HG02943 (cell line): ENCODE data around the gene RECQL5.
A peak's percentile ranks its signal among the peaks of the same experiment; 100 is the strongest.
"Not testable (repeated sequence)": the region's sequence is repeated elsewhere in the genome, so short reads cannot be mapped to it uniquely, and the experiment has no call there.

Experiments used
- ATAC-seq: cut with Tn5 transposase; IDR thresholded peaks from one replicate; pipeline ENCODE4 v1.9.1; 2021; ENCODE audit warnings: mild to moderate bottlenecking, low read depth, moderate library complexity; ENCODE audit not compliant: unreplicated experiment

The RECQL5 gene

GRCh38 chr17:75652341-75652740 is 14.6 kb downstream of the RECQL5 start:
- ATAC-seq, result no peak

- ATAC-seq, result no peak
Measured at GRCh38 chr17:75650874-75651273, 16.1 kb downstream of the RECQL5 start.

GRCh38 chr17:75649687-75650086 is 17.3 kb downstream of the RECQL5 start:
- no peak for ATAC-seq

GRCh38 chr17:75647921-75648320 is 19.0 kb downstream of the RECQL5 start:
- no peak for ATAC-seq

- ATAC-seq, result no peak
Measured at GRCh38 chr17:75647061-75647460, 19.9 kb downstream of the RECQL5 start.

- peak; percentile 5 for ATAC-seq
Measured at GRCh38 chr17:75646638-75646992, 20.3 kb downstream of the RECQL5 start.

GRCh38 chr17:75645889-75646637 is 20.9 kb downstream of the RECQL5 start:
- ATAC-seq, result peak; percentile 92

GRCh38 chr17:75645501-75645888 is 21.5 kb downstream of the RECQL5 start:
- ATAC-seq, result no peak

GRCh38 chr17:75643643-75644017 is 23.3 kb downstream of the RECQL5 start:
- no peak for ATAC-seq

- no peak for ATAC-seq
Measured at GRCh38 chr17:75642784-75643642, 23.9 kb downstream of the RECQL5 start.

- ATAC-seq, result no peak
Measured at GRCh38 chr17:75642182-75642783, 24.7 kb downstream of the RECQL5 start.

GRCh38 chr17:75641343-75641742 is 25.6 kb downstream of the RECQL5 start:
- no peak for ATAC-seq

- no peak for ATAC-seq
Measured at GRCh38 chr17:75640556-75641119, 26.3 kb downstream of the RECQL5 start.

- ATAC-seq, result no peak
Measured at GRCh38 chr17:75639771-75640555, 27.0 kb downstream of the RECQL5 start.

GRCh38 chr17:75639327-75639726 is 27.6 kb downstream of the RECQL5 start:
- ATAC-seq, result no peak

- no peak for ATAC-seq
Measured at GRCh38 chr17:75638893-75639292, 28.1 kb downstream of the RECQL5 start.

GRCh38 chr17:75638039-75638438 is 28.9 kb downstream of the RECQL5 start:
- ATAC-seq, result not testable (repeated sequence)

- ATAC-seq, result no peak
Measured at GRCh38 chr17:75637551-75637950, 29.4 kb downstream of the RECQL5 start.

- no peak for ATAC-seq
Measured at GRCh38 chr17:75637143-75637538, 29.8 kb downstream of the RECQL5 start.

GRCh38 chr17:75636381-75637142 is 30.4 kb downstream of the RECQL5 start:
- ATAC-seq, result no peak
